Kidney (tissue), 14 donors: Measurements from ENCODE around the gene USP2. TPM values are rescaled to one million over a fixed set of nuclear protein-coding genes. Genes with fewer than 3 reads are reported as not detected.

Source experiments
- DNase-seq, 5 donors: peaks; one replicate each; pipeline ENCODE4 v3.0.0-alpha.2; 2013 to 2020
- FAIRE-seq: peaks from 2 replicates; lab custom pipeline; 2012; peaks lifted over from hg19 to GRCh38; lab: Jason Lieb, UNC
- H3K27ac ChIP-seq, 2 donors: one replicate each; pipeline ENCODE4 v1.7.0; 2013; ENCODE audit warnings: low read depth in 2 of 2, low read length in 2 of 2, inconsistent platforms in 1 of 2
- H3K27me3 ChIP-seq: one replicate; pipeline ENCODE4 v1.7.1; 2013; ENCODE audit warnings: low read length, inconsistent platforms; ENCODE audit not compliant: control insufficient read depth, insufficient read depth
- H3K36me3 ChIP-seq, 3 donors: one replicate each; pipeline versions ENCODE4 v1.7.0 to v1.7.1; 2013; ENCODE audit warnings: low read length in 3 of 3, control low read depth in 1 of 3, inconsistent platforms in 1 of 3; ENCODE audit not compliant: insufficient read depth in 3 of 3, control insufficient read depth in 2 of 3
- H3K4me1 ChIP-seq, 3 donors: one replicate each; pipeline versions ENCODE4 v1.7.0 to v1.7.1; 2013; ENCODE audit warnings: low read length in 3 of 3, inconsistent platforms in 1 of 3, low read depth in 1 of 3; ENCODE audit not compliant: control insufficient read depth in 2 of 3, insufficient read depth in 2 of 3
- H3K4me3 ChIP-seq, 3 donors: one replicate each; pipeline versions ENCODE4 v1.7.0 to v1.8.1; 2013; ENCODE audit warnings: low read length in 3 of 3, control low read depth in 1 of 3, inconsistent platforms in 1 of 3
- H3K9ac ChIP-seq, 3 donors: one replicate each; pipeline versions ENCODE4 v1.7.0 to v1.7.1; 2013; ENCODE audit warnings: low read length in 3 of 3, control low read depth in 1 of 3, inconsistent platforms in 1 of 3
- H3K9me3 ChIP-seq, 3 donors: one replicate each; pipeline versions ENCODE4 v1.7.0 to v1.7.1; 2013; ENCODE audit warnings: low read length in 3 of 3, control low read depth in 1 of 3, inconsistent platforms in 1 of 3; ENCODE audit not compliant: control insufficient read depth in 2 of 3, insufficient read depth in 1 of 3
- CTCF ChIP-seq: IDR thresholded peaks from 3 replicates; pipeline ENCODE4 v1.5.1; 2012; ENCODE audit warnings: mild to moderate bottlenecking, moderate library complexity, borderline replicate concordance; ENCODE audit not compliant: insufficient read depth; ENCODE audit errors: extremely low read depth
- intact Hi-C: fragments of 100-400 bp; cut with DNase I; formaldehyde crosslinking; loops from one replicate; pipeline ENCODE4 v1.11.1; 2022
- polyA plus RNA-seq: library from polyadenylated mRNA; stranded (reverse); fragments of 350-450 nt; fragmentation: Illumina TruSeq; extraction: RNeasy Lipid Tissue Mini Kit (QIAGEN cat#74804); gene quantifications from one replicate; pipeline ENCODE4 v1.2.3, GENCODE V29; 2014; ENCODE audit warnings: low read depth, low replicate concordance; ENCODE audit not compliant: insufficient read depth
- total RNA-seq: library from RNA; stranded (reverse); fragmentation: NEBNext Ultra II Directional; extraction: Animal tissue kit (Norgen Biotek cat#: 25700); gene quantifications from one replicate; pipeline ENCODE4 v1.2.1, GENCODE V29; 2021
- donor health status: control.
- donor health status: control.
- donor health status: control.
- donor health status: control.
- donor health status: control.
- donor health status: DM: yes; HTN: yes; CAD: no.
- donor health status: Normal renal cell carcinoma (clear cell type).

USP2 gene
- total and polyA plus RNA-seq, 2 donors from 2014 or later: 30.4 to 57.6 TPM

- Histone ChIP-seq H3K27ac (peak overlapping the region; percentile 91 to 97), H3K4me3 (peak overlapping the region in 1 of 3 donors; percentile 53), H3K27me3 (no peaks in the 10 kb centered on the region), H3K9me3 (no peaks in the 10 kb centered on the region), H3K36me3 (no peaks in the 10 kb centered on the region), H3K9ac (peak overlapping the region in 1 of 3 donors; percentile 78), H3K4me1 (peaks cover 7 to 71% (median 54%) of the 10 kb centered on the region in 3 donors)
- DNase-seq (peak; percentile 22 to 78 (median 61)), FAIRE-seq (no peak)
- no peak for TF ChIP-seq CTCF
- intact Hi-C loops: no loop called here
Measured at GRCh38 chr11:119369132-119369925, 12.2 kb downstream of the USP2 start.

GRCh38 chr11:119368121-119369034, 13.1 kb downstream of the USP2 start:
- peak overlapping the region; percentile 91 to 97 for H3K27ac ChIP-seq
- intact Hi-C loops: no loop called here
- peak overlapping the region in 2 of 3 donors; percentile 5 to 53 for H3K4me3 ChIP-seq
- TF ChIP-seq CTCF: no peak
- H3K9me3 ChIP-seq: no peaks in the 10 kb centered on the region
- peaks cover 7 to 68% (median 46%) of the 10 kb centered on the region in 3 donors for H3K4me1 ChIP-seq
- FAIRE-seq: no peak
- no peaks in the 10 kb centered on the region for H3K36me3 ChIP-seq
- peak in 4 of 5 donors; percentile 62 to 93 (median 74) for DNase-seq
- peak overlapping the region in 2 of 3 donors; percentile 54 to 78 for H3K9ac ChIP-seq
- no peaks in the 10 kb centered on the region for H3K27me3 ChIP-seq

- peaks cover 7 to 69% (median 46%) of the 10 kb centered on the region in 3 donors for H3K4me1 ChIP-seq
- no peaks in the 10 kb centered on the region for H3K9me3 ChIP-seq
- no peaks in the 10 kb centered on the region for H3K27me3 ChIP-seq
- DNase-seq: peak; percentile 85 to 94 (median 92)
- H3K27ac ChIP-seq: peak overlapping the region; percentile 91 to 97
- intact Hi-C loops: no loop called here
- peak overlapping the region in 2 of 3 donors; percentile 5 to 53 for H3K4me3 ChIP-seq
- no peak for FAIRE-seq
- no peak for TF ChIP-seq CTCF
- peaks cover 0 to 3% (median 0%) of the 10 kb centered on the region in 3 donors for H3K36me3 ChIP-seq
- H3K9ac ChIP-seq: peak overlapping the region in 2 of 3 donors; percentile 54 to 78
Measured at GRCh38 chr11:119367661-119368120, 13.8 kb downstream of the USP2 start.
